ENCODE data around the gene UHRF1. TPM values are rescaled to one million over a fixed set of nuclear protein-coding genes. Genes with fewer than 3 reads are reported as not detected.

UHRF1 gene
- total RNA-seq, 1 experiment from 2014 or later: 53.6 TPM

DNA sequence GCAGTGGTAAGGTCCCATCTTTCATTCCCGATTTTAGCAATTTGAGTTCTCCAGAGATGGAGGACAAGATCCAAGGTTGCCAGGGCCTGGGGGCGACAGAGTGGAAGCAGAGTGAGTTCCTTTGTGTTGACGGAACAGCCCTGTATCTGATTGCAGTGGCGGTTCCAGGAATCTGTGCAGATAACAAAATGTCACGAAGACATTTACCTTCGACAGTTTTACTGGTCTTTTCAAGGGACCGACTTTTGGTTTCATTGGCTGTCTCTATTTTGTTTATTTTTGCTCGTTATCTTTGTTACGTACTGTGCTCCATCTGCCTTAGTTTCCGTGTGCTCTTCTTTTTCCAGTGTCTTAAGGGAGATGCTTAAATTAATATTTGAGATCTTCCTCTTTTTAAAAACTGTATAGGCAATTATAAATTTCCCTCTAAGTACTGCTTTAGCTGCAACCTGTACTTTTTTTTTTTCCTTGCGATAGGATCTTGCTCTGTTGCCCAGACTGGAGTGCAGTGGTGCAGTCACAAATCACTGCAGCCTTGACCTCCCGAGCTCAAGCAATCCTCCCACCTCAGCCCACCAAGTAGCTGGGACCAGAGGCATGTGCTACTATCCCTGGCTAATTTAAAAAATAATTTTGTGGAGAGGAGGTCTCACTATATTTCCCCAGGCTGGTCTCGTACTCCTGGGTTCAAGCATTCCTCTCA is 82.8 kb downstream of the UHRF1 start:
- H3K27ac ChIP-seq (ENCODE audit: low read length): no peak overlapping the region
- no peaks in the 10 kb centered on the region for H3K9me3 ChIP-seq (ENCODE audit: control insufficient read depth, insufficient read depth, low read depth, low read length)
- ChIA-PET CTCF (no interaction called here), POLR2A (no interaction called here)
- H3K4me1 ChIP-seq (ENCODE audit: control insufficient read depth, insufficient read depth, low read length): no peaks in the 10 kb centered on the region
- in situ Hi-C loops (cut with HindIII; ENCODE audit: low pct_unique_long_range_greater_than_20kb, low sequenced_read_pairs): no loop called here
- DNase-seq (ENCODE audit: low read depth, low spot score) (no peak), ATAC-seq (no peak)
- H3K4me3 ChIP-seq (ENCODE audit: low read depth in 2 of 2, low read length in 2 of 2): no peak overlapping the region
- no peak for TF ChIP-seq SIN3A (IDR thresholded peaks at IDR 0.05; ENCODE audit: borderline replicate concordance, insufficient read depth, low read depth, low read length)
- intact Hi-C loops (cut with micrococcal nuclease; ENCODE audit: unreplicated experiment): no loop called here
- no peaks in the 10 kb centered on the region for H3K27me3 ChIP-seq (ENCODE audit: control insufficient read depth, insufficient read depth, low read length)
- no peaks in the 10 kb centered on the region for H3K36me3 ChIP-seq (ENCODE audit: control insufficient read depth, insufficient read depth, low read length)
- no TSS peak for BruUV-seq (replicated peaks)

DNA sequence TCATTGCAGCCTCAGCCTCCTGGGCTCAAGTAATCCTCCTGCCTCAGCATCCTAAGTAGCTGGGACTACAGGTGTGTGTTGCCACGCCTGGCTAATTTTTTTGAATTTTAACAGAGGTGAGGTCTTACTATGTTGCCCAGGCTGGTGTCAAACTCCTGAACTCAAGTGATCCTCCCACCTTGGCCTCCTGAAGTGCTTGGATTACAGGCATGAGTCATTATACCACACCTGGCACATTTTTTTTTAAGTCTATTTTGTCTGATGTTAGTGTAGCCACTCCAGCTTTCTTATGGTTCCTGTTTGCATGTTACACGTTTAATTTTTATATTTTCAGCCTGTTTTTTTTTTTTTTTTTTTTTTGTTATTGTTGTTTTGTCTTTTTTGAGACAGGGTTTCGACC is 84.4 kb downstream of the UHRF1 start:
- TF ChIP-seq POLR2AphosphoS5 (IDR thresholded peaks at IDR 0.05; ENCODE audit: low read depth, low read length): no peak
- TF ChIP-seq REST (IDR thresholded peaks at IDR 0.05; ENCODE audit: insufficient read depth in 1 of 2, low read depth in 2 of 2, low read length in 1 of 2): no peak
- TF ChIP-seq SIN3A (IDR thresholded peaks at IDR 0.05; ENCODE audit: borderline replicate concordance, insufficient read depth, low read depth, low read length): no peak
- TF ChIP-seq CTCF (IDR thresholded peaks at IDR 0.05): no peak
- no peak for TF ChIP-seq TCF7L2 (IDR thresholded peaks at IDR 0.05; ENCODE audit: low read depth, low read length)
- BruUV-seq (replicated peaks): no TSS peak
- H3K9me3 ChIP-seq (ENCODE audit: control insufficient read depth, insufficient read depth, low read depth, low read length): no peaks in the 10 kb centered on the region
- no peaks in the 10 kb centered on the region for H3K36me3 ChIP-seq (ENCODE audit: control insufficient read depth, insufficient read depth, low read length)
- no peaks in the 10 kb centered on the region for H3K4me1 ChIP-seq (ENCODE audit: control insufficient read depth, insufficient read depth, low read length)
- no peaks in the 10 kb centered on the region for H3K27me3 ChIP-seq (ENCODE audit: control insufficient read depth, insufficient read depth, low read length)
- no peak for DNase-seq (ENCODE audit: low read depth, low spot score)
- ChIA-PET POLR2A (interaction anchor here (0.6 to 0.7 kb wide), 2 partner anchors 14 to 38 kb away, joined by 3 to 5 read pairs; no protein-coding TSS in a partner anchor), CTCF (no interaction called here)
- in situ Hi-C loops (cut with HindIII; ENCODE audit: low pct_unique_long_range_greater_than_20kb, low sequenced_read_pairs) (no loop called here), intact Hi-C loops (cut with micrococcal nuclease; ENCODE audit: unreplicated experiment) (no loop called here)
- H3K27ac ChIP-seq (ENCODE audit: low read length): no peak overlapping the region
- no peak for ATAC-seq
- no peak overlapping the region for H3K4me3 ChIP-seq (ENCODE audit: low read depth in 2 of 2, low read length in 2 of 2)

GRCh38 chr19:4996701-4997100 is 87.4 kb downstream of the UHRF1 start:
- Histone ChIP-seq H3K4me1 (ENCODE audit: control insufficient read depth, insufficient read depth, low read length) (no peaks in the 10 kb centered on the region), H3K4me3 (ENCODE audit: low read depth in 2 of 2, low read length in 2 of 2) (no peak overlapping the region), H3K27me3 (ENCODE audit: control insufficient read depth, insufficient read depth, low read length) (no peaks in the 10 kb centered on the region), H3K27ac (ENCODE audit: low read length) (no peak overlapping the region), H3K36me3 (ENCODE audit: control insufficient read depth, insufficient read depth, low read length) (no peaks in the 10 kb centered on the region), H3K9me3 (ENCODE audit: control insufficient read depth, insufficient read depth, low read depth, low read length) (no peaks in the 10 kb centered on the region)
- in situ Hi-C loops (cut with HindIII; ENCODE audit: low pct_unique_long_range_greater_than_20kb, low sequenced_read_pairs): no loop called here
- DNase-seq (ENCODE audit: low read depth, low spot score) (no peak), ATAC-seq (no peak)
- CTCF ChIA-PET: no interaction called here
- POLR2A ChIA-PET: no interaction called here
- no TSS peak for BruUV-seq (replicated peaks)
- no peak for TF ChIP-seq POLR2AphosphoS5 (IDR thresholded peaks at IDR 0.05; ENCODE audit: low read depth, low read length)
- TF ChIP-seq SIN3A (IDR thresholded peaks at IDR 0.05; ENCODE audit: borderline replicate concordance, insufficient read depth, low read depth, low read length): no peak
- TF ChIP-seq TCF7L2 (IDR thresholded peaks at IDR 0.05; ENCODE audit: low read depth, low read length): no peak
- no peak for TF ChIP-seq CTCF (IDR thresholded peaks at IDR 0.05)
- no peak for TF ChIP-seq REST (IDR thresholded peaks at IDR 0.05; ENCODE audit: insufficient read depth in 1 of 2, low read depth in 2 of 2, low read length in 1 of 2)
- intact Hi-C loops (cut with micrococcal nuclease; ENCODE audit: unreplicated experiment): no loop called here
